Left ventricle myocardium inferior (tissue), 1 donor: ENCODE data around the gene DNAAF2. TPM values are rescaled to one million over a fixed set of nuclear protein-coding genes. Genes with fewer than 3 reads are reported as not detected.

Experiments used
- DNase-seq: peaks from one replicate; pipeline ENCODE4 v3.0.0-alpha.2; 2020
- H3K27ac ChIP-seq: fragments of 200-600 bp; replicated peaks from 2 replicates; pipeline ENCODE4 v1.8.0; 2021
- H3K27me3 ChIP-seq: fragments of 200-600 bp; 2 replicates; pipeline ENCODE4 v1.8.0; 2021; ENCODE audit warnings: low read depth
- H3K36me3 ChIP-seq: fragments of 200-600 bp; 2 replicates; pipeline ENCODE4 v1.8.0; 2021
- H3K4me1 ChIP-seq: fragments of 200-600 bp; 2 replicates; pipeline ENCODE4 v1.8.0; 2021
- H3K4me3 ChIP-seq: fragments of 200-600 bp; 2 replicates; pipeline ENCODE4 v1.8.0; 2021; ENCODE audit warnings: mild to moderate bottlenecking, moderate library complexity
- H3K9me3 ChIP-seq: fragments of 200-600 bp; replicated peaks from 2 replicates; pipeline ENCODE4 v1.8.0; 2021
- intact Hi-C: fragments of 100-400 bp; cut with micrococcal nuclease; formaldehyde crosslinking; loops from one replicate; pipeline ENCODE4 v1.11.0; 2022
- total RNA-seq: library from RNA; stranded (reverse); fragmentation: NEBNext Ultra II Directional; extraction: Animal tissue kit (Norgen Biotek cat#: 25700); gene quantifications from one replicate; pipeline ENCODE4 v1.2.1, GENCODE V29; 2021
- TF ChIP-seq, protein P1 (sequence below): fragments of 200-600 bp; IDR thresholded peaks from 2 replicates; pipeline ENCODE4 v1.8.0; 2021; ENCODE audit warnings: antibody characterized with exemption, mild to moderate bottlenecking, borderline replicate concordance
- donor health status: DM: no; HTN: yes; CAD: no; lungs with severe emphysema.

DNAAF2 gene
- total RNA-seq, 1 donor from 2014 or later: 6.2 TPM

DNA sequence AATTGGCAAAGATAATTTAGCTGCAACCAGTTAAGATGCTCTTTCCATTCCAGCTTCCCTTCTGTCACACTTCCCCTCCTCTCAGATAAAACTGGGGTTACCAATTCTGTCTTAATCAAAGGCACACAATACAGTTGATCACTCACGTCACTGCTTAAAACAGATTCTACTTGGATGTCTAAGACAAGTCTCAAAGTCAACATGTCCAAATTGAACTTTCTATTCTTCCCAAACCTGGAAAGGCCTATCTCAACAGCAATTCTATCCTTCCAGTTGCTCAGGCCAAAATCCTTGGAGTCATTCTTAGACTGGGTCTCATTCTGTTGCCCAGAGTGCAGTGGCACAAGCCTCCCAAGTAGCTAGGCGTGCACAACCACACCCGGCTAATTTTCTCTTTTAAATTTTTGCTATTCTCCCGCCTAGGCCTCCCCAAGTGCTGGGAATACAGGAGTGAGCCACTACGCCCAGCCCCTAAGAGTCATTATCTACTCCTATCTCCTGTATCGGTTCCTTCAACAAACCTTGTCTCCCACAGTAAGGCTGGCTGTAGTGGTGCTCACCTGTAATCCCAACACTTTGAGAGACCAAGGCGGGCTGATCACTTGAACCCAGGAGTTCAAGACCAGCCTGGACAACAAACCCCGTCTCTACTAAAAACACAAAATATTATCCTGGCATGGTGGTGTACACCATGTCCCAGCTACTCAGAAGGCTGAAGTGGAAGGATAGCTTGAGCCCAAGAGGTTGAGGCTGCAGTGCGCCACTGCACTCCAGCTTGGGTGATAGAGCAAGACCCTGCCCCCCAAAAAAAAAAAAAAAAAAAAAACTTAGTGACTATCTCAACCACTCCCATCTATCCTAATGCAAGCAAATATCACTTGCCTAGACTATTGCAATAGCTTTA lies 53.6 kb downstream of the DNAAF2 start:
- TF ChIP-seq, protein P1, sequence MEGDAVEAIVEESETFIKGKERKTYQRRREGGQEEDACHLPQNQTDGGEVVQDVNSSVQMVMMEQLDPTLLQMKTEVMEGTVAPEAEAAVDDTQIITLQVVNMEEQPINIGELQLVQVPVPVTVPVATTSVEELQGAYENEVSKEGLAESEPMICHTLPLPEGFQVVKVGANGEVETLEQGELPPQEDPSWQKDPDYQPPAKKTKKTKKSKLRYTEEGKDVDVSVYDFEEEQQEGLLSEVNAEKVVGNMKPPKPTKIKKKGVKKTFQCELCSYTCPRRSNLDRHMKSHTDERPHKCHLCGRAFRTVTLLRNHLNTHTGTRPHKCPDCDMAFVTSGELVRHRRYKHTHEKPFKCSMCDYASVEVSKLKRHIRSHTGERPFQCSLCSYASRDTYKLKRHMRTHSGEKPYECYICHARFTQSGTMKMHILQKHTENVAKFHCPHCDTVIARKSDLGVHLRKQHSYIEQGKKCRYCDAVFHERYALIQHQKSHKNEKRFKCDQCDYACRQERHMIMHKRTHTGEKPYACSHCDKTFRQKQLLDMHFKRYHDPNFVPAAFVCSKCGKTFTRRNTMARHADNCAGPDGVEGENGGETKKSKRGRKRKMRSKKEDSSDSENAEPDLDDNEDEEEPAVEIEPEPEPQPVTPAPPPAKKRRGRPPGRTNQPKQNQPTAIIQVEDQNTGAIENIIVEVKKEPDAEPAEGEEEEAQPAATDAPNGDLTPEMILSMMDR: no peak
- H3K27me3 ChIP-seq: no peaks in the 10 kb centered on the region
- intact Hi-C loops: no loop called here
- peaks cover 27% of the 10 kb centered on the region for H3K4me1 ChIP-seq
- H3K4me3 ChIP-seq: no peak overlapping the region
- no peaks in the 10 kb centered on the region for H3K9me3 ChIP-seq
- peaks cover 46% of the 10 kb centered on the region for H3K36me3 ChIP-seq
- no peak overlapping the region for H3K27ac ChIP-seq
- no peak for DNase-seq

DNA sequence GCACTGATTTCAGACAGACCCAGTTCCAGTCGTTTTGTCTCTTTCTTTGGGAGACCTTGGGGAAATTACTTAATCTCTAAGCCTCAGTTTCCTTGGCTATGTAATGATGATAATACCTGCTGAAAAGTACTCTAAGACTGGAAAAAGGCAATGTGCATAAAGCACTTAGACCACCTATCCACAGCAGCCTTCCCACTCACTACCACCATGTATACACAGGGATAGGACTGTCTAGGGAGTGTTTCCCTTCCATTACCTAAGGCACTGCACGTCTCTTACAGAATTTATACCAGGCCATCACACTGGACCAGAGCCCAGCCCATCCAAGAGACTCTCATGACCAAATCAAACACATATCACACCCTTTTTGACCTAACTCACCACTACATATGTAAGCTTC lies 55.2 kb downstream of the DNAAF2 start:
- TF ChIP-seq, protein P1: no peak
- intact Hi-C loops: no loop called here
- Histone ChIP-seq H3K4me3 (no peak overlapping the region), H3K27me3 (no peaks in the 10 kb centered on the region), H3K9me3 (no peaks in the 10 kb centered on the region), H3K4me1 (peaks cover 13% of the 10 kb centered on the region), H3K27ac (no peak overlapping the region), H3K36me3 (peaks cover 61% of the 10 kb centered on the region)
- no peak for DNase-seq

DNA sequence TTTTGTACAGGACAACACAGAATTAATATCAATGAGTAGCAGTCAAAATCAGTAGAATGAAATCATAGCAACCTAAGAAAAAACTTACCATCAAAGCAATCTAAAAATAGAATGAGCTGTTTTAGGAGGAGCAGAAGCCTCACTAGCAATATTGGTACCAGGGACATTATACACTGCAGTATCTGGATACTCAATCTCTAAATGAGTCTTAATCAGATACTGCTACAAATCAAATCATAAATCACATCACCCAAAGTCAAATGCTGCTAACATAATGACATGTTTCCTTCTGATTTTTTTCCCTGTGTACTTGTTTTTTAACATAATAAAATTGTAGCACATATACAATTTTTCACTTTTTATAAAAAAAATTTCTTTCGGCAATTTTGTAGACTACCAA lies 56.9 kb downstream of the DNAAF2 start:
- Histone ChIP-seq H3K9me3 (no peaks in the 10 kb centered on the region), H3K27ac (no peak overlapping the region), H3K4me1 (no peaks in the 10 kb centered on the region), H3K27me3 (no peaks in the 10 kb centered on the region), H3K36me3 (peaks cover 53% of the 10 kb centered on the region), H3K4me3 (no peak overlapping the region)
- TF ChIP-seq, protein P1: no peak
- no peak for DNase-seq
- intact Hi-C loops: no loop called here

Other genes with a start within 250 kb of the DNAAF2 start
- gene RPS29, start 48.9 kb downstream of the DNAAF2 start, total RNA-seq: 853 TPM
- gene LRR1, start 36.3 kb downstream of the DNAAF2 start, total RNA-seq: 4.6 TPM
- gene RPL36AL, start 14.6 kb downstream of the DNAAF2 start, total RNA-seq: 141 TPM
- gene MGAT2, start 14.4 kb downstream of the DNAAF2 start, total RNA-seq: 12.0 TPM
- gene POLE2, start 53.0 kb upstream of the DNAAF2 start, total RNA-seq: 0.69 TPM
- 10.0 TPM for gene KLHDC1, start 57.9 kb upstream of the DNAAF2 start, total RNA-seq
- gene KLHDC2, start 132.9 kb upstream of the DNAAF2 start, total RNA-seq: 85.3 TPM
- gene NEMF, start 217.5 kb upstream of the DNAAF2 start, total RNA-seq: 52.7 TPM